ENCODE measurements around the gene KLHL41.
"Not testable (repeated sequence)": the region's sequence is repeated elsewhere in the genome, so short reads cannot be mapped to it uniquely, and the experiment has no call there.

Gene KLHL41

DNA sequence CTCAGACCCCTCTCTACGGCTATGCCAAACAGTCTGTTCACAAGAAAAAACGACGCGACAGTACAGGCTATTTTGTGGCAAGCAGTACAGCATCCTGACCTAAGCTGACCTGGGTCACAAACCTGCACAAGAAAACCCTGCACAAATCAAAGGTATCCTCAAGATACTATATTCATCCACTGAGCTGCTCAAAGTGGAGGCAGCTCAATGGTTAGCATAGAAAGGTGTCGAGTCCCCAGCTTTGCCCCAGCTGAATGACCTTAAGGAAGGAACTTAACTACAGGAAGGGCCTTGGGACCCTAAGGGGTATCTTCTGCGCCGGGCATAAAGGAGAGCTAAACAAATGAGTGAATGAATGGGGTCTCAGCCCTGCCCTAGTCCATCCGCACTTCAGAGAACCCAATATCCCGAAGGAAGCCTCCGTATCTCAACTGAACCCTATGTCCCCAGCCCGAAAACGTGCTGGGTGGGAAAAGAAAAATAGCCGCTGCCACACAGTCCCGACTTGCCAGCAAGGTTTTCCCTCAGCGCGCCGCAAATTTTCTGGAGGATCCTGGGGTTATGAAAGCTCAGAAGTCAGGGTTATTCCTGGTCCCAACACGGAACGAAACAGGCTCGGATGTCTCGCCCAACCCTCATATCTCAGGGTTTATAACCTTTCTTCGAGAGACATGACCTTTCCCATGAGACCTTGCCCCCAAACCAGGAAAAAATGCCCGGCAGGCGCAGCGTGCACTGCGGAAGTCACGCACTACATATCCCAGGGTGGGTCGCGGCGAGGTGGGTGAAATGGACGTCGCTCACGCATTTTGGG is 63.9 kb downstream of the KLHL41 start, which contains the start of gene FASTKD1:
TSS of gene FASTKD1 (minus strand) at position 706 of the 814 bp plus-strand sequence. CDS start 1,836 bp downstream, outside the sequence.
- DNase-seq = peak; percentile 89

- DNase-seq = no peak
Observed at GRCh38 chr2:169573974-169574299, 64.4 kb downstream of the KLHL41 start.

- DNase-seq = not testable (repeated sequence)
Observed at GRCh38 chr2:169574539-169574938, 65.0 kb downstream of the KLHL41 start.

DNA sequence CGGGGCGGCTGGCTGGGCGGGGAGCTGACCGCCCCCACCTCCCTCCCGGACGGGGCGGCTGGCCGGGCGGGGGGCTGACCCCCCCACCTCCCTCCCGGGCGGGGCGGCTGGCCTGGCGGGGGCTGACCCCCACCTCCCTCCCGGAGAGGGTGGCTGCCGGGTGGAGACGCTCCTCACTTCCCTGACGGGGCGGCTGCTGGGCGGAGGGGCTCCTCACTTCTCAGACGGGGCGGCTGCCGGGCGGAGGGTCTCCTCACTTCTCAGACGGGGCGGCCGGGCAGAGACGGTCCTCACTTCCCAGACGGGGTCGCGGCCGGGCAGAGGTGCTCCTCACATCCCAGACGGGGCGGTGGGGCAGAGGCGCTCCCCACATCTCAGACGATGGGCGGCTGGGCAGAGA is 65.8 kb downstream of the KLHL41 start:
- not testable (repeated sequence) for DNase-seq
